Liver (tissue), 9 donors: ENCODE data around the gene AQP10. TPM values are rescaled to one million over a fixed set of nuclear protein-coding genes. Genes with fewer than 3 reads are reported as not detected.
"Not testable (repeated sequence)": the region's sequence is repeated elsewhere in the genome, so short reads cannot be mapped to it uniquely, and the experiment has no call there.

Experiments used
- DNase-seq: peaks from one replicate; pipeline ENCODE4 v3.0.0-alpha.2; 2017; ENCODE audit warnings: low spot score
- H3K27ac ChIP-seq, 2 donors: one replicate each; pipeline ENCODE4 v1.7.0; 2013; ENCODE audit warnings: inconsistent platforms in 2 of 2, low read length in 2 of 2, control low read depth in 1 of 2, low read depth in 1 of 2, mild to moderate bottlenecking in 1 of 2
- H3K27me3 ChIP-seq, 4 donors: one replicate each; pipeline versions ENCODE4 v1.6.1 to v1.7.0; 2013; ENCODE audit warnings: low read length in 3 of 4, inconsistent platforms in 1 of 4, mild to moderate bottlenecking in 1 of 4, moderate library complexity in 1 of 4; ENCODE audit not compliant: control insufficient read depth in 4 of 4, insufficient read depth in 4 of 4
- H3K36me3 ChIP-seq, 4 donors: one replicate each; pipeline versions ENCODE4 v1.6.1 to v1.7.0; 2013; ENCODE audit warnings: low read length in 3 of 4, mild to moderate bottlenecking in 3 of 4, low read depth in 1 of 4, moderate library complexity in 1 of 4; ENCODE audit not compliant: control insufficient read depth in 4 of 4, insufficient read depth in 3 of 4
- H3K4me1 ChIP-seq, 4 donors: one replicate each; pipeline versions ENCODE4 v1.6.1 to v1.7.0; 2013; ENCODE audit warnings: low read length in 3 of 4, mild to moderate bottlenecking in 3 of 4, moderate library complexity in 1 of 4; ENCODE audit not compliant: control insufficient read depth in 4 of 4, insufficient read depth in 4 of 4
- H3K4me3 ChIP-seq, 3 donors: one replicate each; pipeline versions ENCODE4 v1.6.1 to v1.7.0; 2013; ENCODE audit warnings: low read length in 3 of 3, control low read depth in 1 of 3, low read depth in 1 of 3, mild to moderate bottlenecking in 1 of 3
- H3K9ac ChIP-seq, 2 donors: one replicate each; pipeline ENCODE4 v1.7.0; 2013; ENCODE audit warnings: low read length in 2 of 2, mild to moderate bottlenecking in 2 of 2, moderate library complexity in 2 of 2, control low read depth in 1 of 2, low read depth in 1 of 2
- H3K9me3 ChIP-seq, 4 donors: one replicate each; pipeline versions ENCODE4 v1.6.1 to v1.7.0; 2013; ENCODE audit warnings: low read length in 3 of 4; ENCODE audit not compliant: control insufficient read depth in 4 of 4
- ATF3 ChIP-seq: IDR thresholded peaks from 2 replicates; pipeline ENCODE4 v1.6.1; 2016; ENCODE audit warnings: antibody characterized with exemption
- CTCF ChIP-seq: fragments of 150-350 bp; IDR thresholded peaks from 2 replicates; pipeline ENCODE4 v1.5.1; 2017; ENCODE audit warnings: improper control_type of control experiment, low read depth, low read length; ENCODE audit not compliant: missing input control
- EGR1 ChIP-seq, 2 donors: IDR thresholded peaks; 2 replicates each; pipeline ENCODE4 v1.6.1; 2016 to 2018; ENCODE audit warnings: antibody characterized with exemption in 2 of 2, low read depth in 2 of 2
- FOXA1 ChIP-seq: IDR thresholded peaks from 2 replicates; pipeline ENCODE4 v1.6.1; 2016; ENCODE audit warnings: antibody characterized with exemption
- FOXA2 ChIP-seq: IDR thresholded peaks from 2 replicates; pipeline ENCODE4 v1.6.1; 2016; ENCODE audit warnings: antibody characterized with exemption
- GABPA ChIP-seq, 2 donors: IDR thresholded peaks in 1 of 2; conservative IDR thresholded peaks in 1 of 2; 2 replicates each; pipeline ENCODE4 v1.6.1; 2016; ENCODE audit warnings: antibody characterized with exemption in 2 of 2, mild to moderate bottlenecking in 1 of 2, moderate library complexity in 1 of 2
- HNF4A ChIP-seq, 2 donors: conservative IDR thresholded peaks; 2 replicates each; pipeline ENCODE4 v1.6.1; 2016; ENCODE audit warnings: antibody characterized with exemption in 2 of 2, mild to moderate bottlenecking in 2 of 2
- HNF4G ChIP-seq: IDR thresholded peaks from 2 replicates; pipeline ENCODE4 v1.6.1; 2016; ENCODE audit warnings: antibody characterized with exemption
- JUND ChIP-seq, 2 donors: IDR thresholded peaks; 2 replicates each; pipeline ENCODE4 v1.6.1; 2016; ENCODE audit warnings: antibody characterized with exemption in 2 of 2
- NR2F2 ChIP-seq: IDR thresholded peaks from 2 replicates; pipeline ENCODE4 v1.6.1; 2016; ENCODE audit warnings: antibody characterized with exemption
- RAD21 ChIP-seq, 2 donors: IDR thresholded peaks; 2 replicates each; pipeline ENCODE4 v1.6.1; 2016; ENCODE audit warnings: antibody characterized with exemption in 2 of 2, mild to moderate bottlenecking in 2 of 2
- REST ChIP-seq: IDR thresholded peaks from 2 replicates; pipeline ENCODE4 v1.6.1; 2016; ENCODE audit warnings: antibody characterized with exemption, mild to moderate bottlenecking
- RXRA ChIP-seq, 2 donors: IDR thresholded peaks; 2 replicates each; pipeline ENCODE4 v1.6.1; 2017 to 2018; ENCODE audit warnings: antibody characterized with exemption in 2 of 2, mild to moderate bottlenecking in 1 of 2
- SP1 ChIP-seq: IDR thresholded peaks from 2 replicates; pipeline ENCODE4 v1.6.1; 2018; ENCODE audit warnings: antibody characterized with exemption, mild to moderate bottlenecking
- TAF1 ChIP-seq: conservative IDR thresholded peaks from 2 replicates; pipeline ENCODE4 v1.6.1; 2016; ENCODE audit warnings: antibody characterized with exemption, mild to moderate bottlenecking
- YY1 ChIP-seq: IDR thresholded peaks from 2 replicates; pipeline ENCODE4 v1.6.1; 2016; ENCODE audit warnings: antibody characterized with exemption, mild to moderate bottlenecking
- WGBS: extraction: QIAGEN DNeasy Blood & Tissue Kit; methylation state at CpG from one replicate; pipeline ENCODE4 v1.1.7; 2013; 5-methylcytosine and 5-hydroxymethylcytosine counted together
- polyA plus RNA-seq, 2 donors: library from polyadenylated mRNA; stranded (reverse) in 1 of 2; unstranded in 1 of 2; fragments of 200-250 nt in 1 of 2; fragments of >200 nt in 1 of 2; fragmentation: Nextera tagmentation in 1 of 2; extraction: Ambion mirVana in 1 of 2; gene quantifications; one replicate each; pipeline versions ENCODE4 v1.2.1 to v1.2.3, GENCODE V29; 2013 to 2015
- total RNA-seq, 2 donors: library from RNA; depleted of rRNA; stranded (reverse); fragments of >200 nt; gene quantifications; one replicate each; pipeline ENCODE4 v1.2.3, GENCODE V29; 2014
- TF ChIP-seq, protein P1 (sequence below): IDR thresholded peaks from 2 replicates; pipeline ENCODE4 v1.6.1; 2016; ENCODE audit warnings: antibody characterized with exemption
- TF ChIP-seq, protein P2 (sequence below): IDR thresholded peaks from 2 replicates; pipeline ENCODE4 v1.6.1; 2016; ENCODE audit warnings: antibody characterized with exemption
- donor health status: healthy.
- donor health status: healthy.
- donor health status: healthy.
- donor health status: healthy.
- donor health status: healthy.

AQP10 gene
- total and polyA plus RNA-seq, 4 donors: 0.14 TPM; not detected in 3

DNA sequence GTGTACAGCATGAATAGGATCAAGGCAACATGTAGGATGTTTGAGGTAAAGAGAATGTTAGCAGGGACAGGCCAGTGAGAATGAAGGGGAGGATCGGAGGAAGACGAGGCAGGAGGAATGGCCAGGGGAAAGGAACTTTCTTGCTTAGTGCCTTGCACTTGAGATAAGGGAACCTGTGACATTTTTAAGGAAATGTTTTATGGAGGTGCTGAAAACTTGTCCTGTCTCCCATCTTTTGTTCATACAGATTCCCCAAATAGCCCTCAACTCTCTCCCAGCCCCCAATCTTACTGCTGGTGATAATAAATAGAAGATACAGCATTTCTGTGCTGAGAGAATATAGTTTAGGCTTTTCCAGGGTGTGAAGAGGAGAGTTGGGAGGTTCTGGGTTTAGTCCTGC lies 18.0 kb downstream of the AQP10 start:
- no peaks in the 10 kb centered on the region for H3K27me3 ChIP-seq
- 96% methylated on average over 2 of the region's 2 CpGs for WGBS
- no peak overlapping the region for H3K9ac ChIP-seq
- TF ChIP-seq SP1: no peak
- TF ChIP-seq FOXA1: no peak
- no peak for TF ChIP-seq RAD21 (IDR thresholded peaks at IDR 0.05)
- TF ChIP-seq EGR1 (IDR thresholded peaks at IDR 0.05; ENCODE audit: low read depth in 2 of 2): no peak
- TF ChIP-seq HNF4A (conservative IDR thresholded peaks at IDR 0.05): no peak
- TF ChIP-seq FOXA2: no peak
- no peak for TF ChIP-seq CTCF
- H3K36me3 ChIP-seq: no peaks in the 10 kb centered on the region
- H3K4me3 ChIP-seq: no peak overlapping the region
- DNase-seq: no peak
- peaks cover 0 to 12% (median 11%) of the 10 kb centered on the region in 4 donors for H3K4me1 ChIP-seq
- no peak overlapping the region for H3K27ac ChIP-seq
- no peaks in the 10 kb centered on the region for H3K9me3 ChIP-seq

DNA sequence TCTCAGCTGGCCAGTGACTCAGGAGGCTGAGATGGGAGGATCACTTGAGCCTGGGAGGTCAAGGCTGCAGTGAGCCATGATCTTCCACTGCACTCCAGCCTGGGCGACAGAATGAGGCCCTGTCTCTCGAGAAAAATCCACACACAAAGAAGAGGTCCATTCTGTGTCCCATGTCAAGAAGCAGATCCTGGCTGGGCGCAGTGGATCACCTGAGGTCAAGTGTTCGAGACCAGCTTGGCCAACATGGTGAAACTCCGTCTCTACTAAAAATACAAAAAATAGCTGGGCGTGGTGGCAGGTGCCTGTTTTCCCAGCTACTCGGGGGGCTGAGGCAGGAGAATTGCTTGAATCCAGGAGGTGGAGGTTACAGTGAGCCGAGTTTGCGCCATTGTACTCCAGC lies 20.5 kb downstream of the AQP10 start:
- not testable (repeated sequence) for H3K4me1 ChIP-seq, DNase-seq, H3K27ac ChIP-seq, H3K9me3 ChIP-seq, H3K4me3 ChIP-seq, H3K27me3 ChIP-seq, H3K9ac ChIP-seq, H3K36me3 ChIP-seq
- WGBS: 96% methylated on average over 9 of the region's 9 CpGs

DNA sequence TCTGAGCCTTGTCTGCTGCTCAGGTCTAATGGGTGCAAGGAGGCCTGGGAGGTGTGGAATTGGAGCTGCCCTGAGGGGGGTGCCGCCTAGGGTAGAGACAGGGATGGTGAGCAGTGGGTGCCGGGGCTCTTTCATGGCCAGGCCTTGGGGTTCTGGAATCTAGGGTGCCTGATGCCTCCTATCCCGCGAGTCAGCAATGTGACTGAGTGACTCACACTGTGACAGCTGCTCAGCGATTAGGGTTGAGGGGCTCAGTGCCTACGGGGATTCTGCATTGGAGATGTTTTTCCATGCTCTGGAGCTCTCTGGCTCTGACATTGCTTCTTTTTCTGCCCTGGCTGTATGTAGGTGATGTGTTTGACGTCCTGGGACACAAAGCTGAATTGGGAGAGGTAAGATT lies 21.2 kb downstream of the AQP10 start:
- Histone ChIP-seq H3K4me1 (no peaks in the 10 kb centered on the region), H3K27me3 (no peaks in the 10 kb centered on the region), H3K4me3 (no peak overlapping the region), H3K27ac (no peak overlapping the region), H3K36me3 (peaks cover 0 to 3% (median 1%) of the 10 kb centered on the region in 4 donors), H3K9me3 (no peaks in the 10 kb centered on the region), H3K9ac (no peak overlapping the region)
- no peak for TF ChIP-seq REST
- no peak for TF ChIP-seq HNF4G
- TF ChIP-seq HNF4A (conservative IDR thresholded peaks at IDR 0.05): no peak
- no peak for TF ChIP-seq SP1
- TF ChIP-seq FOXA2: no peak
- TF ChIP-seq RXRA (IDR thresholded peaks at IDR 0.05): no peak
- TF ChIP-seq, protein P1, sequence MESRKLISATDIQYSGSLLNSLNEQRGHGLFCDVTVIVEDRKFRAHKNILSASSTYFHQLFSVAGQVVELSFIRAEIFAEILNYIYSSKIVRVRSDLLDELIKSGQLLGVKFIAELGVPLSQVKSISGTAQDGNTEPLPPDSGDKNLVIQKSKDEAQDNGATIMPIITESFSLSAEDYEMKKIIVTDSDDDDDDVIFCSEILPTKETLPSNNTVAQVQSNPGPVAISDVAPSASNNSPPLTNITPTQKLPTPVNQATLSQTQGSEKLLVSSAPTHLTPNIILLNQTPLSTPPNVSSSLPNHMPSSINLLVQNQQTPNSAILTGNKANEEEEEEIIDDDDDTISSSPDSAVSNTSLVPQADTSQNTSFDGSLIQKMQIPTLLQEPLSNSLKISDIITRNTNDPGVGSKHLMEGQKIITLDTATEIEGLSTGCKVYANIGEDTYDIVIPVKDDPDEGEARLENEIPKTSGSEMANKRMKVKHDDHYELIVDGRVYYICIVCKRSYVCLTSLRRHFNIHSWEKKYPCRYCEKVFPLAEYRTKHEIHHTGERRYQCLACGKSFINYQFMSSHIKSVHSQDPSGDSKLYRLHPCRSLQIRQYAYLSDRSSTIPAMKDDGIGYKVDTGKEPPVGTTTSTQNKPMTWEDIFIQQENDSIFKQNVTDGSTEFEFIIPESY: no peak
- no peak for TF ChIP-seq ATF3
- TF ChIP-seq TAF1: no peak
- no peak for TF ChIP-seq YY1
- TF ChIP-seq, protein P2, sequence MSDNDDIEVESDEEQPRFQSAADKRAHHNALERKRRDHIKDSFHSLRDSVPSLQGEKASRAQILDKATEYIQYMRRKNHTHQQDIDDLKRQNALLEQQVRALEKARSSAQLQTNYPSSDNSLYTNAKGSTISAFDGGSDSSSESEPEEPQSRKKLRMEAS: no peak
- TF ChIP-seq CTCF: no peak
- no peak for TF ChIP-seq EGR1 (IDR thresholded peaks at IDR 0.05; ENCODE audit: low read depth in 2 of 2)
- no peak for TF ChIP-seq JUND (IDR thresholded peaks at IDR 0.05)
- no peak for TF ChIP-seq FOXA1
- TF ChIP-seq NR2F2: no peak
- TF ChIP-seq RAD21 (IDR thresholded peaks at IDR 0.05): no peak
- no peak for TF ChIP-seq GABPA (IDR thresholded peaks at IDR 0.05 in 1 of 2, conservative IDR thresholded peaks at IDR 0.05 in 1 of 2)
- DNase-seq: no peak
- WGBS: 93% methylated on average over 7 of the region's 7 CpGs
